ENCODE data around the gene AIFM1.

DNA sequence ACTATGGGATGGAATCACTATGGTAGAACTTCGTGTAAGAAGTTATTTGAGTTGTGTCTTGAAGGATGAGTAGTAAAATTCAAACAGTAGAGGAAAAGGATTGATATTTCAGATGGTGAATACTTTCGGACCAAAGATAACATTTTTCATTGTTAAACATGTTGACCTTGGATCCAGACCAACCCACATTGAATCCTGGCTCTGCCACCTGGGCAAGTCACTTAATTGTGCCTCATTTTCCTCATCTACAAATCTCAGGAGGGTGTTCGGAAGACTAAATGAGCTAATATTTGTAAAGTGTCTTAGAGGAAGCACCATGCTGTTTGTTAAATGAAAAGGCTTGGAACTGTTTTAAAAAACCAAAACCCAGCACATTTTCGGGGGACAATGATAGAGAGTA, 1.4 kb upstream of the AIFM1 start:
- TF ChIP-seq, protein P1, sequence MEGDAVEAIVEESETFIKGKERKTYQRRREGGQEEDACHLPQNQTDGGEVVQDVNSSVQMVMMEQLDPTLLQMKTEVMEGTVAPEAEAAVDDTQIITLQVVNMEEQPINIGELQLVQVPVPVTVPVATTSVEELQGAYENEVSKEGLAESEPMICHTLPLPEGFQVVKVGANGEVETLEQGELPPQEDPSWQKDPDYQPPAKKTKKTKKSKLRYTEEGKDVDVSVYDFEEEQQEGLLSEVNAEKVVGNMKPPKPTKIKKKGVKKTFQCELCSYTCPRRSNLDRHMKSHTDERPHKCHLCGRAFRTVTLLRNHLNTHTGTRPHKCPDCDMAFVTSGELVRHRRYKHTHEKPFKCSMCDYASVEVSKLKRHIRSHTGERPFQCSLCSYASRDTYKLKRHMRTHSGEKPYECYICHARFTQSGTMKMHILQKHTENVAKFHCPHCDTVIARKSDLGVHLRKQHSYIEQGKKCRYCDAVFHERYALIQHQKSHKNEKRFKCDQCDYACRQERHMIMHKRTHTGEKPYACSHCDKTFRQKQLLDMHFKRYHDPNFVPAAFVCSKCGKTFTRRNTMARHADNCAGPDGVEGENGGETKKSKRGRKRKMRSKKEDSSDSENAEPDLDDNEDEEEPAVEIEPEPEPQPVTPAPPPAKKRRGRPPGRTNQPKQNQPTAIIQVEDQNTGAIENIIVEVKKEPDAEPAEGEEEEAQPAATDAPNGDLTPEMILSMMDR (IDR thresholded peaks at IDR 0.05) = no peak
- TF ChIP-seq EP300 (IDR thresholded peaks at IDR 0.05) (no peak), POLR2A (IDR thresholded peaks at IDR 0.05) (no peak), POLR2AphosphoS5 (IDR thresholded peaks at IDR 0.05) (no peak)

Data from upper lobe of left lung (tissue), 4 donors.